A549 treated with AZD2906 at 1 μM for 4 hours (cell line): ENCODE data around the gene FADS3. TPM values are rescaled to one million over a fixed set of nuclear protein-coding genes. Genes with fewer than 3 reads are reported as not detected.

Experiments
- total RNA-seq: library from RNA; stranded (reverse); fragments of 200-300 nt; extraction: Qiagen RNA extraction; gene quantifications from 5 replicates; pipeline ENCODE4 v1.2.3, GENCODE V29; 2022

The FADS3 gene, protein sequence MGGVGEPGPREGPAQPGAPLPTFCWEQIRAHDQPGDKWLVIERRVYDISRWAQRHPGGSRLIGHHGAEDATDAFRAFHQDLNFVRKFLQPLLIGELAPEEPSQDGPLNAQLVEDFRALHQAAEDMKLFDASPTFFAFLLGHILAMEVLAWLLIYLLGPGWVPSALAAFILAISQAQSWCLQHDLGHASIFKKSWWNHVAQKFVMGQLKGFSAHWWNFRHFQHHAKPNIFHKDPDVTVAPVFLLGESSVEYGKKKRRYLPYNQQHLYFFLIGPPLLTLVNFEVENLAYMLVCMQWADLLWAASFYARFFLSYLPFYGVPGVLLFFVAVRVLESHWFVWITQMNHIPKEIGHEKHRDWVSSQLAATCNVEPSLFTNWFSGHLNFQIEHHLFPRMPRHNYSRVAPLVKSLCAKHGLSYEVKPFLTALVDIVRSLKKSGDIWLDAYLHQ
- total RNA-seq, result 57.6 to 92.9 TPM (median 87.8 TPM) in 5 replicates

DNA sequence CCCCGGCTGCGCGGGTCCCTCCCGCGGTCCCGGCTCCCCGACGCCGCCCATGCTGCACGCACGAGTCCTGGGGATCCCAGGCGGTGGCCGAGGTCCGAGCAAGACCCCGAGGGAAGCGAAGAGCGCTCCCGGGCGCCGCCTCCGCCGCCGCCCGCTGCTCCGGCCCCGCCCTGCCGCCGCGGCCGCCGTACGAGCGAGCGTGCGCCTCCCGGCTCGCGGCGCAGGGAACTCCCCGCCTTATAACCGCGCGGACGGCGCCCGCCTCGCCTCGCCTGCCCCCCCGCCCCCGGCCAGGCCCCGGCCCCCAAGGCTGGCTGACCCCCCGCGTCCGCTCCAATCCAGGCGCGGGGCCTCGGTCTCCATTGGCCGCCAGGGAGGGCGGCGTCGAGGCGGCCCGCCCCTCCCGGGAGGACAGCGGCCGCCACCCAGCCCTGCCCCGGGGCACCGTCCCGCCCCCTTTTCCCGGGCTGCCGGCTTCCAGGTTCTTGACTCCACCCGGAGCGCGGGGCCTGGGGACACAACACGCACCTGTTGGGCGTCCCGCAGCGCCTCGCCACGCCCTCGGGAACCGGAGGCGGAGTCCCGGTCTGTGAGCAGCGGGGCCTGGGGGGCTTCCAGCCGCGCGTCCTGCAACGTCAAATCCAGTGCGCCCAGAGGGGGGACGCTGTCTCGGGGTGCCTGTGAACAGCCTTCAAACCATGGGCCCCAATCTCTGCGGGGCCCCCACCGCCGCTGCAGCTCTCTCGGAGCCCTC is at the start of gene FADS3:
FADS3 (minus strand) TSS at position 215 of the 754 bp plus-strand sequence; CDS start at position 51, 164 bp downstream.

DNA sequence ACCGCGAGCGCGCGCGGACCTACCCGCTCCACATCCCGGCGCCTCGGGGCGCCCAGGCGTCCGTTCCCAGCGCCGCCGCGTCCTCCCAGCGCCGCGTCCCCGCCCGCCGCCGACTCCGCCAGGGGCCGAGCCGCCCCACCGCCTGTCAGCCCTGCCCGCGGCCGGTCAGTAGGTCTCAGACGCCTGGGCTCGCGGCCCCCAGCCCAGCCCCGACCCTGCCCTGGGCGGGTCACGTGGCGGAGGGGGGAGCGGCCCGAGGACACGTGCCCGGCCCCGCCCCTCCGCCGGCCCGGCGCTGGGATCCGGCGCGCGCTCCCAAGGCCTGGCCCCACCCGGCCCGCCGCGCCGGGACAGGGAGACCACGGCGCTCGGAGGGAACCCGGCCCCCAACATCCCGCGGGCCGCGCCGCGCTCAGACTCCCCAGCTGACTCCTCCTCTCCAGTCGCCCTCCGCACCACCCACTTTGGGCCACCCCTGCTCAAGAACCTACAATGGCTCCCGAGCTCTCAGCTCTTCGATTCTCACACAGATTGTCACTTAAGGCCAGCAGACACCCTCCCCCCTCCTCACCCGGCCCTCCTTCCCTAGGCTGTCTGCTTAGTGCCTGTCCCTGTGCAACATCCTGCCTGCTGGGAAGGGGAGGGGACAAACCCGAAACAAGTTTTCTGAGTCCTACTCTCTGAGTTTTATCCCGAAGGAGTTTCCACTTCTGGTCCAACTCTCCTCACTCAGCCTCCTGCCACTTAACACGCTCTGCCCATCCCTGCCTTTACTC is 26.2 kb upstream of the FADS3 start, which contains the start of gene RAB3IL1:
RAB3IL1 (minus strand) TSS at position 233 of the 776 bp plus-strand sequence; CDS start at position 34, 199 bp downstream.

DNA sequence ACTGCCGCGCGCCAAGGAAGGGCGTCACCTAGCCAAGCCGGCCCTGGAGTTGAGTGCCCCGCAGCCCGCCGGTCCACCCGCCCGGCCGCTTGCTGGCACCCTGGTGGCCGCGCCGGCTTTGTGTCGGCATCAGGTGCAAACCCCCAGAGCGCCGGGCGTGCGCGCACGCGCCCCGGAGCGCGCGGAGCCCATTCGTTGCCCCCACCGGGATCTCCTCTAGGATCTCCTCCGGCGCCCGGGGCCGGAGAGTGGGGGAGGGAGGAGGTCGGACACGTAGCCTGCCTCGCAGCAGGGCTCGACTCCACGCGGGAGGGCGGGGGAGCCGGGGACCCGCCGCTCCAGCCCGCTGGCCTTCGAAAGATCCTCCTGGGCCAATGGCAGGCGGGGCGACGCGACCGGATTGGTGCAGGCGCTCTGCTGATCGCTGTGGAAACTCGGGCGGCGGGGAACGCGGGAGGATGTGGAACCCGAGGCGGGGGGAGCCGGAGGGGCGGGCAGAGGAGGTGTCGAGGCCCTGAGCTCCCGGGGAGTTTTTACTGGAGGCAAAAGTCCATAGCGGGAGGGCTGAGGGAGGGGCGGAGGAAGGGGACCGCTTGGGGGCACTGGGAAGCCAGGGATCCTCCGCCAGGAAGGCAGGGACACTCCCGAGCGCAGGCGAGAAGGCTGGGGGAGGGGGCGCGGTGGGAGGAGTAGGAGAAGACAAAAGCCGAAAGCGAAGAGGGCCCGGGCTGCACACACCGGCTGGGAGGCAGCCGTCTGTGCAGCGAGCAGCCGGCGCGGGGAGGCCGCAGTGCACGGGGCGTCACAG is 63.6 kb downstream of the FADS3 start, which contains the start of gene FADS2:
FADS2 (plus strand) TSS at position 730 of the 808 bp plus-strand sequence. CDS start 91 bp downstream, outside the sequence.

Other genes with a start within 250 kb of the FADS3 start
- 5.2 to 8.3 TPM (median 7.4 TPM) in 5 replicates for gene DAGLA, start 211.2 kb downstream of the FADS3 start, total RNA-seq
- gene MYRF, start 138.9 kb downstream of the FADS3 start, total RNA-seq, result 15.2 to 19.2 TPM (median 18.1 TPM) in 5 replicates
- gene TMEM258, start 98.9 kb downstream of the FADS3 start, total RNA-seq, result 211 to 237 TPM (median 223 TPM) in 5 replicates
- 88.3 to 102 TPM (median 93.5 TPM) in 5 replicates for gene FEN1, start 98.6 kb downstream of the FADS3 start, total RNA-seq
- 190 to 240 TPM (median 225 TPM) in 5 replicates for gene FADS1, start 74.5 kb downstream of the FADS3 start, total RNA-seq
- 378 to 446 TPM (median 411 TPM) in 5 replicates for gene FADS2, start 63.2 kb downstream of the FADS3 start, total RNA-seq
- 17.9 to 26.3 TPM (median 22.5 TPM) in 5 replicates for gene RAB3IL1, start 26.0 kb upstream of the FADS3 start, total RNA-seq
- gene BEST1, start 58.8 kb upstream of the FADS3 start, total RNA-seq, result 2.0 to 4.6 TPM (median 3.9 TPM) in 5 replicates
- 9,641 to 22,049 TPM (median 20,385 TPM) in 5 replicates for gene FTH1, start 76.1 kb upstream of the FADS3 start, total RNA-seq
- gene INCENP, start 232.5 kb upstream of the FADS3 start, total RNA-seq, result 44.5 to 52.0 TPM (median 50.4 TPM) in 5 replicates